ENCODE data around the gene MYO1A. TPM values are rescaled to one million over a fixed set of nuclear protein-coding genes. Genes with fewer than 3 reads are reported as not detected.

The MYO1A gene
- not detected in 2 replicates for total RNA-seq

DNA sequence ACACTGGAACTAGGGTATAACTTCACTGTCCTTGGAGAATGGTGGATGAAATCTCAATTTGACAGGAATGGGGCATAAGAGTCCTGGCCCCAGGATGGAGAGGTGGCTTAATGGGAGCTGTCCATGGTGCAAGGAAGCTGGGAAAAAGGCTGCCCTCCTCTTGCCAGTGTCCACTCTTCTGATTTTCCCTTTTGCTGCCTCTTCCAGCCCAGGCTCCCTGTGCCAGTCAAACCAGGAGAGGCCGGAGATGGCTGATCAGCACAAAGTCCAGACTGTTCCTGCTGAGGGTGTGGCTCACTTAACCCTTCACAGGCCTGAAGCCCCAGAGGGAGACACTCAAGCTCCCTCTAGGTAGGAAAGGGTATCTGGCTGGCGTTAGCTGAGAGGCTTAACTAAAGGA is at the start of gene MYO1A:
Gene MYO1A (minus strand): TSS at position 240 of the 400 bp plus-strand sequence. CDS start 1,806 bp downstream, outside the sequence.

DNA sequence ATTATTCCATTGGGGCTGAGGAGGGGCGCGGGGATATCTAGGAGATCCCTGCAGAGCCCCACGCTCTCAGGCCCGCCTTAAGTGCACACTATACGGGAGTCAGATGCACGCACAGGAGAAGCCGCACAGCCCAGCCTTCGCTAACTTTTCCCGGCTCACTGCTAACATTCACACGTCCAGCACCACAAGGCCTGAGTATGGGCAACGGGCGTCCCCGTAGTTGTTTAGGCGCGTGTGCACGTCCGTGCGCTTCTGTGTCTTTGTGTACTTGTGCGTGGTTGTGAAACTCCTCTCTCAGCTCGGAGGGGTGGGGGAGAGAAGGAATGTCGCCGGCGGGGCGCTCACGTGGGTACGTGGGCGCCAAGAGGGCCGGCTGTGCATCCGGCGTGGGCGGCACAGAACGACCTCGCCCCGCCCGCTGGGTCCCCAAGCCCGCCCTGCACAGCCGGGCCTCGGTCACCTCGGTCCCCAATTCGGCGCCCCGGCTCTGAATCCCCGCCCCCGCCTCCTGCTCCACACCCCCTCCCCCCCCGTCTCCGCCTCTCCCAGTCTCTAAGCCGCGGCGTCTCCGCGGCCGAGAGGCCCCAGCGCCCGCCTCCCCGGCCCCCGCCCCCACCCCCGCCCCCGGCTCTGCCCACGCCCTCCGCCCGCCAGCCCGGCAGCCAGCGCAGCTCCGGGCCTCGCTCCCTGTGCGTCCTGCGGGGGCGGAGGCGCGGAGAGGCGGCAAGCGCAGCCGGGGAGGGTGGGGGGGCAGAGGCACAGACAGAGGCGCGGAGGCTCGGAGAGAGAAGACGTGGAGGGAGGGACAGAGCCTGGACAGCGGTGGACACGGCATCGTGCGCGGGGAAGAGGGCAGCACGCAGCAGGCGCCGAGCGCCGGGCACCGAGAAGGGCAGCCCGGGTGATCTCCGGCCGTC is 38.7 kb upstream of the MYO1A start, which contains the start of gene NAB2:
Gene NAB2 (plus strand): TSS at position 761 of the 917 bp plus-strand sequence. CDS start 158 bp downstream, outside the sequence.

DNA sequence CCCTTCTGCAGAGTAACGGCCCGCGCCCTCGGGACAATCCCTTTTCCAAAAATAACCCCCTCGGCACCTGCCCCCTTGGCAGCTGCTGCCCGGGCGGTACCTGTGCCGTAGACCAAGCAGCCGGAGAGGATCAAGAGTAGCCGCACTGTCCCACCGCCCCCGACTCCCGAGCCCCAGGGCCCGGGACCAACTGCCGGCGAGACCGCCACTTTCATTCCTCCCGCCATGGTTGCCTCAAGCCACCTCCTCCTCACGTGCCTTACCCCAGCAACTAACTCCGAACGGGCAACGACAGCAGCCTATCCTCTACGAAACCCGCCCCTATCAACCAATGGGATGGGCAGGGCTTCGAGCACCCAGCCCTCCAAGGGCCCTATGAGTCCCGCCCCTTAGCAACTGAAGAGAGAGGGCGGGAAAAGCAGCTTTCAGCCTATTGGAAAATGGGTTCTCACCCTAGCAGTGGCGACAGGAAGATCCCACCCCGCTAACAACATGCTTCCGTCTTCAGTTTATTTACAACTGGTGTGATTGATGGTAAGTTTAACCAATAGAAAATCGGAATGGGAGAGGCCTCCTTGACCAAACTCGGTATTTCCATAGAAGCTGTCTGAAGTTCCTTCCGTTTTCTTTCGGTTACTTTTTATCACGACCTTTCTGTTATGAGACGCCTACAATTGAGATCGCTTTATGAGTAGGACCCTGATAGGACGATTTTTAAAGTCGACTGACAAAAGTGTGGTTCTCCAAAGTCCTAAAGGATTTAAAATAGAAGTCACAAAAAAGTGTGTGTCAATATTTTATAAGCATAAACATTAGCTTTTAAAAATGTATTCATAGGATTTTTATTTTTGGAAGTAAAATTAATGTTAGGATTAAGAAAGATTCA is 28.8 kb upstream of the MYO1A start, which contains the start of gene NEMP1:
Gene NEMP1 (minus strand): TSS at position 273 of the 886 bp plus-strand sequence. CDS start 46 bp downstream, at position 227.

DNA sequence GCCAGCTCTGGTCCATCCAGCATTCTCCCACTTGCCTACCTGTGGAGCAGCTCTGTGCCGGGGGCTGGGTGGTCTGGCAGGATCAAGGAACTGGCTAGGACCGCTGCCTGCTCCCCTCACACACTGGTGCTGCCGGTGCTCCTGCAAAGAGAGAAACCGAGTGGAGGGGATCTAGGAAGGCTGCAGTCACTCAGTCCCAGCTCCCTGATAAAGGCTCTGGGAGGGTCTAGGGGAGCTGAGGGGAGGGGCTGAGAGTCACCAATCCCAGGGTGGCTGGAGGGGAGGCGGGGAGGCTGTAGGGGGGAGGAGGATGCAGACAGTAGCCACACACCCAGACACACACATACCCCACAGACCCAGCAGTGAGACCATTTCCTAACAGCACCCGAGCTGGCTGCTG is 33.6 kb downstream of the MYO1A start, which contains the start of gene TAC3:
Gene TAC3 (minus strand): TSS at position 182 of the 400 bp plus-strand sequence. CDS start 732 bp downstream, outside the sequence.

DNA sequence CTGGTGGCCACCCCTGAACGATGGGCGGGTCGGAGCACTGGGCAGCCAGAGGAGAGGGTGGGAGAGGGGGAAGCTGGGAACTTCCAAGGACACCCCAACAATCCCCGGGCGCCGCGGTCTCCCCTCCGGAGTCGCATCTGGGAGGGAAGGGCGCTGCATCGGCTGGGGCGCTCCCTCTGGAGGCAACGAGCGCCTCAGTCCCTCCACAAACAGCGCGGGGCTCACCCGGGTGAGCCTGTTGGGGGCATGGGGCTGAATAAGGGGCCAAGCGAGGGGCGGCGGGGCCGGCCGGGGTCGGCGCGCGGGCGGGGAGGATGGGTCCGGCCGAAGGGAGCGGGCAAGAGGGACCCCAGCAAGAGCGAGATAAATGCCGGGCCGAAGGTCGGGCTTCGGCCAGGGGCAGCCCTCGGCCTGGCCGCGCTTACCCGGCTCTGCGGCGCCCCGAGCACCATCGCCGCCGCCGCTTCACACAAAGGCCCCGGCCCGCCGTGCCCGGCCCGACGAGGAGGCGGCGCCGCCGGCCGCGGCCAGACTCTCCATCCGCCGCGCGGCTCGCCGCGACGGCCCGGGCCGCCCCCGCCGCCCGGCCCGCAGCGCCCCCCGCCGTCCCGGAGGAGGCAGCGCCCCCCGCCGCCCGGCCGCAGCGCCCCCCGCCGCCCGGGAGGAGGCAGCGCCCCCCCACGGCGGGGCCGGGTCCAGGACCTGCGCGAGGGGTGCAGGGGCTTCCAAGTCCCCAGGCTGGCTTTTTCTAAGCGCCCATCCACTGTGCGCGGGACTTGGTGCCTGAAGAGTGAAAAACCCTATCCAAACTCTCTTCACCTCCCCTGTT is 43.7 kb downstream of the MYO1A start, which contains the start of gene ZBTB39:
Gene ZBTB39 (minus strand): TSS at position 567 of the 829 bp plus-strand sequence. CDS start 1,629 bp downstream, outside the sequence.

Other genes with a start within 250 kb of the MYO1A start
- gene SDR9C7, start 115.7 kb downstream of the MYO1A start, total RNA-seq = not detected in 2 replicates
- gene RDH16, start 92.5 kb downstream of the MYO1A start, total RNA-seq = 0.18 TPM in 1 of 2 replicates, not detected in the other
- gene ZBTB39, start 43.6 kb downstream of the MYO1A start, total RNA-seq = 2.3 and 2.7 TPM in 2 replicates
- not detected in 2 replicates for gene TAC3, start 33.6 kb downstream of the MYO1A start, total RNA-seq
- 8.9 and 9.0 TPM in 2 replicates for gene NEMP1, start 28.7 kb upstream of the MYO1A start, total RNA-seq
- 62.0 and 84.5 TPM in 2 replicates for gene NAB2, start 39.0 kb upstream of the MYO1A start, total RNA-seq
- 88.5 and 91.3 TPM in 2 replicates for gene STAT6, start 61.2 kb upstream of the MYO1A start, total RNA-seq
- 46.1 and 51.4 TPM in 2 replicates for gene LRP1, start 78.4 kb upstream of the MYO1A start, total RNA-seq
- not detected in 2 replicates for gene LRP1-AS, start 97.5 kb upstream of the MYO1A start, total RNA-seq
- 0.71 and 1.2 TPM in 2 replicates for gene NXPH4, start 166.7 kb upstream of the MYO1A start, total RNA-seq
- 297 and 311 TPM in 2 replicates for gene SHMT2, start 179.6 kb upstream of the MYO1A start, total RNA-seq
- gene STAC3, start 201.1 kb upstream of the MYO1A start, total RNA-seq = 0.18 TPM in 1 of 2 replicates, not detected in the other

Data from myometrial cell (primary cell).